ENCODE data around the gene PACS2.

DNA sequence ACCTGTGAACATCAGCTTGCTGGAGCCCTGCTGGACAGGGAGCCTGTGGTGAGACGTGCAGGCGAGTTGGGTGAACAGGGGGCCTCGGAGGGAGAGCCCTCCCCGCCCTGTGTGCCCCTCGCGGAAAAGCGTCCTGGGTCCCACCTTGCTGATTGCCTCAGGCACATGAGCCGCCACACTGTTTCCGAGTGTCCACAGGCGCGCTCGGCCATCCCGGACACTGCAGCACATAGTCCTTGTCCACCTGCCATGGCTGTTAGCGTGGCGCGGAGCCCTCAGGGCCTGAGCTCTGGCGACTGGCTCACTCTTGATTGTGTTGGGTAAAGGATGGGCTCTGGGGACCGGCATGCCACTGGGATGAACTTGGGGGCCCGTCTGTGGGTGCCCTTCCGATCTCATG, 40.0 kb downstream of the PACS2 start:
- TF ChIP-seq POLR2A (IDR thresholded peaks at IDR 0.05) (no peak), POLR2AphosphoS5 (IDR thresholded peaks at IDR 0.05) (no peak)
- TF ChIP-seq, protein P1, sequence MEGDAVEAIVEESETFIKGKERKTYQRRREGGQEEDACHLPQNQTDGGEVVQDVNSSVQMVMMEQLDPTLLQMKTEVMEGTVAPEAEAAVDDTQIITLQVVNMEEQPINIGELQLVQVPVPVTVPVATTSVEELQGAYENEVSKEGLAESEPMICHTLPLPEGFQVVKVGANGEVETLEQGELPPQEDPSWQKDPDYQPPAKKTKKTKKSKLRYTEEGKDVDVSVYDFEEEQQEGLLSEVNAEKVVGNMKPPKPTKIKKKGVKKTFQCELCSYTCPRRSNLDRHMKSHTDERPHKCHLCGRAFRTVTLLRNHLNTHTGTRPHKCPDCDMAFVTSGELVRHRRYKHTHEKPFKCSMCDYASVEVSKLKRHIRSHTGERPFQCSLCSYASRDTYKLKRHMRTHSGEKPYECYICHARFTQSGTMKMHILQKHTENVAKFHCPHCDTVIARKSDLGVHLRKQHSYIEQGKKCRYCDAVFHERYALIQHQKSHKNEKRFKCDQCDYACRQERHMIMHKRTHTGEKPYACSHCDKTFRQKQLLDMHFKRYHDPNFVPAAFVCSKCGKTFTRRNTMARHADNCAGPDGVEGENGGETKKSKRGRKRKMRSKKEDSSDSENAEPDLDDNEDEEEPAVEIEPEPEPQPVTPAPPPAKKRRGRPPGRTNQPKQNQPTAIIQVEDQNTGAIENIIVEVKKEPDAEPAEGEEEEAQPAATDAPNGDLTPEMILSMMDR (IDR thresholded peaks at IDR 0.05) = no peak

Data from prostate gland (tissue), 2 donors.